HG03378 (cell line): ENCODE results near the gene GABBR2.

Source experiments
- ATAC-seq: cut with Tn5 transposase; IDR thresholded peaks from one replicate; pipeline ENCODE4 v1.9.1; 2021; ENCODE audit warnings: mild to moderate bottlenecking, moderate library complexity; ENCODE audit not compliant: unreplicated experiment

The GABBR2 gene

DNA sequence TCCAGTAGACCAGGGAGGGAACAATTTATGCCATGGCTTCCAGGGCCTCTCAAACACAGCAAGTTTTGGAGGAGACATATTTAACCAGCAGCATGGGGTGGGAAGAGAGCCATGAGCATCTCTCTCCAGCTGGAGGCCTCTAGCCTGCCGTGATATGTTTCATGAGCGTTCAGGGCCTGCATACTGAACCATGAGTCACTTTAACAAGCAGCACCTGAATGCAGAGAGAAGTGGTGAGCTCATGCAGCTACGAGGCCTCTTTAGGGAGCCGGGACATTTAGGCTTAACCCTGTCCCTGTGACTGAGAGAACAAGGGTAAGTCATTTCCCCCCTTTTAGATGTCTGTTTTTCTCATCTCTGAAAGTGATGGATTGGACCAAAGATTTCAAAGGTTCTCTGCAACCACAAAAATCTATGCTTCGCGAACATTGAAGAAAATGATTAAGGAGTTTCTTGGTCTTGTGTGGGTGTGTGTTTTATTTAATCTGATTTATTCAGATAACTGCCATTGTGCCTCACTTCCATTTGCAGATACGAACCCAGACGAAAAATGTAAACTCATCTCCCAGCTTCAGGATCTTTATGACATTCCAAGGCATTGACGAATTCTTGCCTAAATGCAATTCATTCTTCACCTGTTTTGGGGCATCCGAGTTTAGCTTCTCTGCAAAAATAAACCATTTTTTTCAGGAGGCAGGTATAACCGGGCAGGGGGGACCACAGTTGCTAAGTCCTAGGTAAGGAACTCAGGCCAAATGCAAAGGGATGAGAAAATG is 157.0 kb downstream of the GABBR2 start:
- no peak for ATAC-seq

- ATAC-seq = no peak
These were observed 158.4 kb downstream of the GABBR2 start for GRCh38 chr9:98550206-98550820.

DNA sequence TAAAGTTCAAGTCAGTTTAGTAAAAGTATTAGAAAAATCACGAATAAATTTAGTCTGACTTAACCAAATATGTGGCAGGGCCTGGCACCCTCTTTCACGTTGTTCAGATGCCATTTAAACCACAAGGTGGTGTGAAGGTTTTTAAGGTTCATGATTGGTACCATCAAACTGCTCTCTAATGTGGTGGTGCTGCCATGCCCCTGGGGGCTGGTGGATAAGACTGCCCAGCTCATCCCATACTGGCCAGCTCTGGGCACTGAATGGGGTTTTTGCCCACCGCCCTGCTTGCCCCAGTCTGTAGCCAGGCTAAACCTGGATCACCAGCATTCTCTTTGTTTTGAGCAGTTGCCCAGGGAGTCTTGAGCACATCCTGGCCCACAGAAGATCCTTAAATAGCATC is 159.3 kb downstream of the GABBR2 start:
- no peak for ATAC-seq

GRCh38 chr9:98547606-98548005 is 161.1 kb downstream of the GABBR2 start:
- no peak for ATAC-seq

DNA sequence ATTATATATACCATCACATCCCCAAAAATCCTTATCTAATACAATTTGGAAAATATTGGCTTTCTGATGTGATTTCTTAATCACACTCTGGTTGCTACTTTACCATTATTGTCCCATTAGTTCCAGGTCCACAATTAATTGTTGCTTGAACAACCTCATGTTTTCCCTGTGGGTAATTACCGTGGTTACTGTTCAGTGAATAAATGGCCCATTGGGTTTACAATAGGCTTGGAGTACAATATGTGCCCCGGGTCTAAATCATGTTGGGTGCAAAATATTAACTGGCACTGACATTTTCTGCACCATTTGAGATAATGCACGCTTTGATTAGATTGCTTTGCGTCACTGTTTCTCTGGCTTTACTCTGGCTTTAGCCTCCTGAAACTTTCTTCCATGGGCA is 163.7 kb downstream of the GABBR2 start:
- ATAC-seq = no peak

- ATAC-seq = no peak
These were observed 167.0 kb downstream of the GABBR2 start for GRCh38 chr9:98541684-98542230.

DNA sequence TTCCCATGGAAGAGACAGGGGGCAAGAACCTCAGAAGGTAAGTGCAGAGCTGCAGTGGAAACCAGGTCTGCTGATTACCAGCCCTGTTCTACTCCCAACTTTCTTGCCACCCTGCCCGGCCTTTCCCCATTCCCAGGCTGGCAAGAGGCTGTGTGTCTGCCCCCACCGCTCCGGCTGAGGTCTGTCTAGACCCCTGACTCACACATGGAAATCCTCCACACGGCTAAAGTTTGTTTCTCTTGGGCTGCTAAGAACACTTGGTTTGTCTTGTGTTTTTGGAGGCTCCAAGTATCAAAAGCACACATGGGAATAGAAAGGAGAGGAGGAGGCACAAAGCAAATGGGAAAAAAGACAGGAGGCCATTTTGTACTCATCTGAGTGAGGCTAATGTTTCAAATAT is 168.3 kb downstream of the GABBR2 start:
- no peak for ATAC-seq

- no peak for ATAC-seq
These were observed 168.8 kb downstream of the GABBR2 start for GRCh38 chr9:98539954-98540353.

- ATAC-seq = no peak
These were observed 170.1 kb downstream of the GABBR2 start for GRCh38 chr9:98538626-98539031.

DNA sequence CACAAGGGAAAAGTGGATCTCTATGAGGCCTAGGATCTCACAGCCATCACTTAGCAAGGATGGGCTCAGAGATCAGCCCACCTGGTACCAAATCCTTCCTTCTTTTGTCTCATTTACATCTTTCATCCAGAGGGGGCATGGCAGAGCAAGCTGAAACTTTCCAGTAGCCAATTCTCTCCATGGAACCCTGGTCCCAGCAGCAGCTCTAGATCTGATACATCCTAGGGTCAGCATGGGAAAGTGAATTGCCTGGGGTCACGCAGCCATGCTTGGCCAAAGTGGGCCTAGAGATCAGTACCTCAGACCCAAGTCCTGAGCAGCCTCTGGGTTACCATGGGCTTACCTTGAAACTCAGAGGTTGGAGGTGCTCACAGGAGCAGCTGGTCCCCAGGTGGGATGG is 170.5 kb downstream of the GABBR2 start:
- no peak for ATAC-seq

DNA sequence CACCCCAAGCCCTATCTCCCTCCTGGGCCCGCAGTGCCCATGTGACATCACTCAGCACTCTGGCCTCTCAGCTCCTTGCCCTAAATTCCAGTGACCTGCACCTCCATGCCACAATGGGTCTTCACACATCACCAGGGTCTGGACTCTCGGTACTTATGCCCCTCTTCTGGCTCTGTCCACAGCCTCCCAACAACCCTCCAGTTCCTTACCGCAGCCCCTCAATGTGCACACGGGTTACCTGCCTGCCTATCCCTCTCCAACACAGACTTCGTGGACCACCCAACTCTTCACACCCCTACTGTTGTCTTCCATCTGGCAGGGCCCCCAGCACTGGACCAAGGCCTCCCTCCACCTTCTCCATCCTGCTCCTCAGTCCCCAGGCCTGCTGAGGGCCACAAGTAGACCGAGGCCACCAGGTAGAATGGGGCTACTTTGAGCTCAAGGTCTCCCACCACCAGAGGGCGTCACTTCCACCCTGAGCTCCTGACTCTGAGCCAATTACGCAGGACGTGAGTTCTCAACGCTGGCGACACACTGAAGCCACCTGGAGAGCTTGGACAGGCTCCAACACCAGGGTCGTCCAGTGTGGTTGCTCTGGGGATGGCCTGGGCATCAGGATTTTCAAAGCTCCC is 172.1 kb downstream of the GABBR2 start:
- ATAC-seq = no peak

- no peak for ATAC-seq
These were observed 174.9 kb downstream of the GABBR2 start for GRCh38 chr9:98533866-98534265.

DNA sequence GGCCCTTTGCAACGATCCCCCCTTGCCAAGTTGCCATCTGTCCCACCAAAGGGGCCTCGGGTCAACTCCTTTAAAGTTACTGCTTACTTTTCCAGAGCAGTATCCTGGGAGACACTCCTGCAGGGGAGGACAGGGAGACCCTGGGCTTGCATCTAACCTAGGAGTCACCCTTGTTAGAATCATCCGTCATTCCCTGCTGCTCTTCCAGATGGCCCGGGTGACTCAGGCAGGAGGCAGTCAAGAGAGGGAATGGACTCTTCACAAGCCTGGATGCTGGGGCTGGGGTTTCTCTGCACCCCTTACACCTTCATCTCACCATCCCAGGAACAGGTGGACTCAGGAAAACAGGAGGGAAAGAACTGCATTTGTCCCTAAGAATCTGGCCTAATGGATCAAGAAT is 175.6 kb downstream of the GABBR2 start:
- no peak for ATAC-seq

DNA sequence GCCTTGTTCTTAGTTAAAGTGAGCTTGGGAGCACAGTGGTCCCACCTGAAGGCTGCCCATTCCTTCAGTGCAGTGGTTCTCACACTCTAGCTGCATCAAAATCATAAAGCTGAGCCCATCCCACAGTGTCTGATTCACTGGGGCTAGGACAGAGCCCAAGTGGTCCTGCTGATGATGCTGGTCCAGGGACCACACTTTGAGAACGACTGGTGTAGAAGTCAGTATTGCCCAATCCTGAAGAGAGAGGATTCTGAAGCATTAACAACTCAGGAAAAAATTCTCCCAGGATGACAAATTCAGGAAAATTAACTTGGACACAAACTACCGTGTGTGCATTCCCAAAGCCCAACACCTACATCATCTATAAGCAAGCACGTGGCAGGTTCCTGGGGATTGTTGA is 176.2 kb downstream of the GABBR2 start:
- no peak for ATAC-seq

- ATAC-seq = no peak
These were observed 176.6 kb downstream of the GABBR2 start for GRCh38 chr9:98532147-98532546.

- no peak for ATAC-seq
These were observed 177.8 kb downstream of the GABBR2 start for GRCh38 chr9:98530806-98531386.

- no peak for ATAC-seq
These were observed 178.5 kb downstream of the GABBR2 start for GRCh38 chr9:98530275-98530674.

DNA sequence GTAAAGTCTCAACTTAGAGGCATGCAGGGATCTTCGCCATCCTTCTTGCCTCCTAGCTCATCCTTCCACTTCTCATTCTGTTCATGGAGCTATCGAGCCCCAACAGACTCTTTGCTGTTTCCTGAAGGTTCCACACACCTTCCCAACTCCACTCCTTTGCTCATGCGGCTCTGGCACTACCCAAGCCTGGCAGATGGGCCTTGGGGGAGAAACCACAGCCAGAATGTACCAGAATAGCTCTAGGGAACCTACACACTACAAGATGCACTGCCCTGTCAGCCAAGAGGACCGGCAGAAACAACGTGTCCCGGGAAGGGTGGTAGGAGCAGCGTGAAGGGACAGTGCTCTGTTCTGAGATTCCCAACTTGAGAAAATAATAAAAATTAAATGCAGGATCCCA is 178.9 kb downstream of the GABBR2 start:
- ATAC-seq = no peak

GRCh38 chr9:98523231-98523901 is 185.4 kb downstream of the GABBR2 start:
- no peak for ATAC-seq

GRCh38 chr9:98522487-98522886 is 186.2 kb downstream of the GABBR2 start:
- no peak for ATAC-seq

DNA sequence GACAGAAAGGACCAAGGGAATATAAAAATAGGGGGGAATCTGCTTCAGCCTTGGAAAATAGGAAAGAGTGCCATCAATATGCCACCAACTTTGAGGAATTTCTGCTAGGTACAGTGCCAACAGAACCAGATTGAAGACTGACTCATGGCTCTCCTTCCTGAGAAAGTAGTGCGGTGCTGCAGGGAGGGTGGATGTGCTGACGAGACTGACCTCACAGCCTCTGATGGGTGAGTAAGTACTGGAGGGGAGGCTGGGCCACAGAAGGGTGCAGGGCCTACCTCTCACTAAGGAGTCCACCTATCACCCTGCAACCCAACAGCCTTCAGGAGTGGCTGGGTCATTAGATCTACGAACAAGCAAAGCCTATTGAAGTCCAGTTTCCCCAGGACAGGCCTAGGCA is 187.6 kb downstream of the GABBR2 start:
- no peak for ATAC-seq
